HUDEP-2 (cell line): ENCODE data around the gene UMOD.

Source experiments
- DNase-seq, 76 experiments: peaks; one replicate each; lab custom pipeline; 2025; ENCODE audit not compliant: unreplicated experiment in 76 of 76; lab: John Stamatoyannopoulos, UW

UMOD gene

GRCh38 chr16:20307240-20307671 lies 45.3 kb downstream of the UMOD start:
- DNase-seq: no peak

- DNase-seq: peak in 1 of 76 experiments; percentile 3
Observed at GRCh38 chr16:20306401-20306800, 46.1 kb downstream of the UMOD start.

DNA sequence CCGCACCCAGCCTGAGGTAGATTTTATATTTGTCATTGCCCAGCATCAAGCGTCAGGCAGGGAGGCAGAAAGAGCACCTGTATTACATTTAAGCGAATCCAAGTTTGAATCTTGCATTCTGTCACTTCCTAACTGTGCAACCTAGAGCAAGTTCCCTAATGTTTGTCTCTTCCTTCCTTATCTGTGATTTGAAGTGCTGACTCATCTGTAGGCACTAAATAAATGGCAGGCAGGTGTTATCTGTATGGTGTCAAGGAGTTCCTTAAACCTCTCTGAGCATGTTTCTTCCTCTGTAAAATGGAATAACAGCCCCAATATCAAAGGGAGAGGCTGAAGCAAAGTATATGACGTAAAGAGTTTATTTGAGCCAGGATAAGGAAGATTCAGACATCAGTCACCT lies 49.5 kb downstream of the UMOD start:
- no peak for DNase-seq

GRCh38 chr16:20302389-20302788 lies 50.1 kb downstream of the UMOD start:
- DNase-seq: no peak

GRCh38 chr16:20301840-20302239 lies 50.7 kb downstream of the UMOD start:
- DNase-seq: no peak

DNA sequence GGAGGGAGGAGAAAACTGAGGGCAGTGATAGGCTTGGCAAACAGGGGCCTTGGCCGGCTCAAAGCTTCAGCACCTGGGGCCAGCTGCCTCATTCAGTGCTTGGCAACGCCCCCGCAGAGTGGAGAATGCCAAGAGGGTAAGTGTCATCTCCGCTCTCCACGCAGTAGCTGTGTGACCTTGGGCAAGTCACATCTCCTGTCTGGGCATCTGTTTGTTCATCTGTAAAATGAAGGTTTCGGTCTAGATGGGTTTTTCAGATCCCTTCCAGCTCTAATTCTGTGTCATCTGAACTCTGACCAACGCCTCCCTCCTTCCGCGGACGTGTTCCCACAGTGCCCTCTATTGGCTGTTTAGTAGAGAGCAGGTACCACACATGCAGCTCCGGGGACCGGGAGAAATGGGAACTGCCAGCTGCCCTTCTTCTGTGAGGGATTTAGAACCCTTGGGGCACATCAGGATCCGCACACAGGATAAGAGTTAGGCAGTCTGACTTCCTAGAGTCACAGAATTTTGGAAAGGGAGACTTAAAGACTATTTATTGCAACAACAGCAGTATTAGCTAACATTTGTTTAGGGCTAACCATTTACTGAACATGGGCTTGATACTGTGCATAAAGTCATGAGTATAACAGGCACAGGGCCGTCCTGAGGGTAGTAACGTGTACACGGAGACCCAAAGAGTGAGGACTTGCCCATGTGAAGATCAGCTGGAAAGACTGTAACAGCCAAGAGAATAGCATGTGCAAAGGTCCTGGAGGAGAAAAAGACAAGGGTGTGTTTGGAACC lies 52.0 kb downstream of the UMOD start:
- peak in 47 of 76 experiments; percentile 0 to 64 (median 21) for DNase-seq

GRCh38 chr16:20298452-20298851 lies 54.1 kb downstream of the UMOD start:
- no peak for DNase-seq

DNA sequence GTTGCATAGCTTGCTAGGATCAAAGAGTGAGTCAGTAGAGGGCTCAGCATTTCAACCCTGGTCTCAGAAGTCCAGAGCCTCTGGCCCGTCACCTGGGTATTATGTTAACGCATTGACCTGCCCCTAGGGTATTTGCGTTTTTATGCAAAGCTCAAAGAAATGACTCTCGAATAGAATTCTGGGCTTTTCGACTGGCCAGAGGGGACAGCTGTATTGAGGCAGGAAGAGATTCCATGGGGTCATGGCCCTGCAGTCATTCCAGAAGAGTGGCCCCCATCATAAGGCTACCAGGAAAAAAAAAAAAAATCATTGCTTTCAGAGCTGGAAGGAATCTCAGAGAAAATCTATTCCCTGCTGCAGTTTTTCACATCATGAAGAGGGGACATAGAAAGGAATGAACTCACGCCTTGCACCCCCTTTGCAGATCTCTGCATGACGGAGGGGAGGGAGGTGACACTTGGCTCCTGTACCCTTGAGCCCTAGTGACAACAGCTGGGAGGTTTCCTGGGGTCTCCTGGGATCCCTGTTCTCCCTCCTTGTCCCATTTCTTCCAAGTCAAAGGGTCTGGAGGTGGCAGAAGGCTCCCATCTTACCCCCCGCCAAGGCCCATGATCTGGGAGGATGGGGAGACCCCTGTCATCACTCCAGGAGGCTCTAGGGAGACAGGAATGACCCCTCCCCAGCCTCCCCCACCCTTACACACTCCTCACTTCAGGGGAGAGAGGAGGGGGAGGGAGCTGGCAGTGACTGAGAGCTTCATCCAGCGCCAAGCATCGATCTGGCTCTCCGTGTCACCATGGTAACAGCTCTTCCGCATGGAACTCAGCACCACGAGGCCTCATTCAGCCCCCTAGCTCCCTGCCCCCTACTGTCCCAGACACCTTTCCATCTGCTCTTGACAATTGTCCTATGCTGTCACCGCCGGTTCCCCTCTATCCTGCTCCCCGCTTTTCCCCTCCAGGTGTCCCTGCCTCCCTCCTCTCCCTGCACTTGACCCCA lies 61.0 kb downstream of the UMOD start:
- no peak for DNase-seq

GRCh38 chr16:20289571-20289970 lies 62.9 kb downstream of the UMOD start:
- no peak for DNase-seq

- no peak for DNase-seq
Observed at GRCh38 chr16:20285993-20286499, 66.5 kb downstream of the UMOD start.
